HCT116 (cell line): Measurements from ENCODE around the gene CBX7. TPM values are rescaled to one million over a fixed set of nuclear protein-coding genes. Genes with fewer than 3 reads are reported as not detected.

Experiments
- ATAC-seq: fragments of 200-7000 bp; cut with Tn5 transposase; 2 replicates; pipeline ENCODE4 v1.9.1; 2020; ENCODE audit warnings: mild to moderate bottlenecking, moderate library complexity
- BruUV-seq: library from RNA; stranded (reverse); fragments of 400-500 nt; replicated peaks from 2 replicates; lab custom pipeline; 2021; lab: Mats Ljungman, UMichigan
- CTCF ChIA-PET: fragments of 300-600 bp; sonication (Branson Sonifier 250); formaldehyde crosslinking; loops from one replicate; lab custom pipeline; 2021; ENCODE audit warnings: antibody characterized with exemption; lab: Charles Lee
- POLR2A ChIA-PET: fragments of 300-600, 350-600 bp; sonication (Branson Sonifier 250); formaldehyde crosslinking; loops from one replicate; lab custom pipeline; 2021; ENCODE audit warnings: antibody characterized with exemption; lab: Charles Lee
- RAD21 ChIA-PET, 2 experiments: fragments of 300-600 bp; sonication (Branson Sonifier 250); formaldehyde crosslinking; loops; one replicate each; lab custom pipeline; 2023; ENCODE audit warnings: low total read pairs in 2 of 2; ENCODE audit not compliant: uncharacterized antibody in 2 of 2, unreplicated experiment in 2 of 2, low non-redundant PET in 1 of 2; lab: Charles Lee
- DNase-seq: peaks from one replicate; pipeline ENCODE4 v3.0.0-alpha.2; 2010; ENCODE audit warnings: low read depth, low spot score
- H2AFZ ChIP-seq: fragments of 200-600 bp; shearing (Covaris generic), sonication (generic); 2 replicates; pipeline ENCODE4 v1.6.1; 2017; ENCODE audit warnings: low read depth, mixed run types, mixed read lengths, antibody characterized with exemption, low read length; ENCODE audit not compliant: poor library complexity, severe bottlenecking
- H3K27ac ChIP-seq: 2 replicates; pipeline ENCODE4 v1.5.1; 2012; ENCODE audit warnings: low read depth, low read length
- H3K27me3 ChIP-seq: fragments of 200-600 bp; sonication (generic); 2 replicates; pipeline ENCODE4 v1.6.1; 2016; ENCODE audit warnings: mixed run types, low read length, mixed read lengths; ENCODE audit not compliant: insufficient read depth
- H3K36me3 ChIP-seq, 2 experiments: fragments of 200-500 bp in 1 of 2; fragments of 200-600 bp in 1 of 2; sonication (Bioruptor generic) in 1 of 2; sonication (generic) in 1 of 2; 2 replicates each; pipeline versions ENCODE4 v1.5.1 to v1.6.1; 2014 to 2016; ENCODE audit warnings: low read length in 2 of 2, inconsistent platforms in 1 of 2, mixed read lengths in 1 of 2, mixed run types in 1 of 2; ENCODE audit not compliant: insufficient read depth in 2 of 2, control insufficient read depth in 1 of 2
- H3K4me1 ChIP-seq, 2 experiments: fragments of 200-600 bp in 1 of 2; sonication (generic) in 1 of 2; 2 replicates each; pipeline versions ENCODE4 v1.5.1 to v1.6.1; 2012 to 2017; ENCODE audit warnings: low read length in 2 of 2, inconsistent platforms in 1 of 2, mild to moderate bottlenecking in 1 of 2, mixed read lengths in 1 of 2, mixed run types in 1 of 2, moderate library complexity in 1 of 2; ENCODE audit not compliant: insufficient read depth in 2 of 2, control insufficient read depth in 1 of 2
- H3K4me2 ChIP-seq: fragments of 200-600 bp; sonication (generic); 2 replicates; pipeline ENCODE4 v1.6.1; 2017; ENCODE audit warnings: mixed run types, low read length, mixed read lengths
- H3K4me3 ChIP-seq, 2 experiments: fragments of 200-600 bp in 1 of 2; sonication (generic) in 1 of 2; replicated peaks in 1 of 2; 2 replicates each; pipeline ENCODE4 v1.5.1; 2011 to 2016; ENCODE audit warnings: low read length in 2 of 2, control low read depth in 1 of 2, low read depth in 1 of 2, mild to moderate bottlenecking in 1 of 2, mixed read lengths in 1 of 2, mixed run types in 1 of 2
- H3K79me2 ChIP-seq: fragments of 200-600 bp; sonication (generic); 2 replicates; pipeline ENCODE4 v1.6.1; 2017; ENCODE audit warnings: mild to moderate bottlenecking, mixed run types, low read length, moderate library complexity, mixed read lengths; ENCODE audit not compliant: insufficient read depth
- H3K9ac ChIP-seq: fragments of 200-600 bp; sonication (generic); 2 replicates; pipeline ENCODE4 v1.6.1; 2016; ENCODE audit warnings: low read length, mixed read lengths
- H3K9me2 ChIP-seq: fragments of 200-600 bp; sonication (generic), shearing (Covaris generic); 2 replicates; pipeline ENCODE4 v1.6.1; 2017; ENCODE audit warnings: mixed run types, mild to moderate bottlenecking, moderate library complexity; ENCODE audit not compliant: insufficient read depth
- H3K9me3 ChIP-seq, 2 experiments: fragments of 200-500 bp in 1 of 2; fragments of 200-600 bp in 1 of 2; sonication (Bioruptor generic) in 1 of 2; sonication (generic) in 1 of 2; 2 replicates each; pipeline ENCODE4 v1.6.1; 2014 to 2017; ENCODE audit warnings: low read length in 2 of 2, mixed read lengths in 2 of 2, inconsistent platforms in 1 of 2, low read depth in 1 of 2, mild to moderate bottlenecking in 1 of 2, mixed run types in 1 of 2, moderate library complexity in 1 of 2; ENCODE audit not compliant: control insufficient read depth in 1 of 2, insufficient read depth in 1 of 2
- H4K20me1 ChIP-seq: fragments of 200-600 bp; sonication (generic), shearing (Covaris generic); 2 replicates; pipeline ENCODE4 v1.6.1; 2017; ENCODE audit warnings: mixed run types, mild to moderate bottlenecking, moderate library complexity; ENCODE audit not compliant: insufficient read depth
- ATF3 ChIP-seq: IDR thresholded peaks from 2 replicates; pipeline ENCODE4 v1.6.1; 2012
- CTCF ChIP-seq, 3 experiments: fragments of 200-600 bp in 1 of 3; sonication (generic) in 1 of 3; IDR thresholded peaks in 2 of 3; conservative IDR thresholded peaks in 1 of 3; 2 replicates each; pipeline ENCODE4 v1.5.1; 2012 to 2017; ENCODE audit warnings: low read depth in 2 of 3, low read length in 2 of 3, antibody characterized with exemption in 1 of 3, borderline replicate concordance in 1 of 3, control low read depth in 1 of 3, mild to moderate bottlenecking in 1 of 3, mixed read lengths in 1 of 3, mixed run types in 1 of 3, moderate library complexity in 1 of 3; ENCODE audit not compliant: insufficient read depth in 1 of 3
- EZH2 ChIP-seq: fragments of 200-600 bp; sonication (generic); IDR thresholded peaks from 2 replicates; pipeline ENCODE4 v1.6.1; 2017; ENCODE audit warnings: antibody characterized with exemption, mixed run types
- FOSL1 ChIP-seq: IDR thresholded peaks from 2 replicates; pipeline ENCODE4 v1.6.1; 2012; ENCODE audit warnings: low read depth
- MAX ChIP-seq: IDR thresholded peaks from 2 replicates; pipeline ENCODE4 v1.6.1; 2012
- POLR2A ChIP-seq: IDR thresholded peaks from 2 replicates; pipeline ENCODE4 v1.7.0; 2011; ENCODE audit warnings: borderline replicate concordance; ENCODE audit not compliant: insufficient read depth, insufficient read length; ENCODE audit errors: extremely low read depth
- POLR2AphosphoS5 ChIP-seq: IDR thresholded peaks from 2 replicates; pipeline ENCODE4 v1.6.1; 2011; ENCODE audit warnings: mild to moderate bottlenecking, low read depth, low read length, moderate library complexity
- RAD21 ChIP-seq: IDR thresholded peaks from 2 replicates; pipeline ENCODE4 v1.6.1; 2012; ENCODE audit warnings: low read depth, mild to moderate bottlenecking
- REST ChIP-seq: IDR thresholded peaks from 2 replicates; pipeline ENCODE4 v1.6.1; 2012; ENCODE audit warnings: low read depth
- SIN3A ChIP-seq: IDR thresholded peaks from 2 replicates; pipeline ENCODE4 v1.6.1; 2012; ENCODE audit warnings: low read depth
- SRF ChIP-seq: IDR thresholded peaks from 2 replicates; pipeline ENCODE4 v1.6.1; 2012; ENCODE audit warnings: low read depth
- ZBTB33 ChIP-seq: IDR thresholded peaks from 2 replicates; pipeline ENCODE4 v1.6.1; 2011; ENCODE audit warnings: mild to moderate bottlenecking, low read length, moderate library complexity; ENCODE audit not compliant: insufficient replicate concordance; ENCODE audit errors: extremely low read depth
- intact Hi-C: fragments of 100-400 bp; cut with micrococcal nuclease; formaldehyde crosslinking; loops from 2 replicates; pipeline ENCODE4 v1.10.0; 2022
- total RNA-seq: library from RNA; stranded (reverse); gene quantifications from one replicate; pipeline ENCODE4 v1.2.1, GENCODE V29; 2021; ENCODE audit not compliant: unreplicated experiment

Gene CBX7
- total RNA-seq, 1 experiment from 2014 or later = 20.1 TPM

- intact Hi-C loops = no loop called here
- Histone ChIP-seq H3K9me2 (no peaks in the 10 kb centered on the region), H3K27me3 (no peaks in the 10 kb centered on the region), H3K36me3 (no peaks in the 10 kb centered on the region), H3K9me3 (no peaks in the 10 kb centered on the region), H3K9ac (no peak overlapping the region), H2AFZ (no peak overlapping the region), H3K27ac (no peak overlapping the region), H3K4me2 (no peak overlapping the region), H4K20me1 (no peaks in the 10 kb centered on the region), H3K79me2 (no peaks in the 10 kb centered on the region), H3K4me1 (no peaks in the 10 kb centered on the region), H3K4me3 (no peak overlapping the region)
- POLR2A ChIA-PET = no interaction called here
- CTCF ChIA-PET = interaction anchor here (1.3 kb wide), 1 partner anchor 13 kb away, joined by 4 read pairs; no protein-coding TSS in a partner anchor
- DNase-seq (no peak), ATAC-seq (no peak)
- TF ChIP-seq RAD21 = no peak
- no peak for TF ChIP-seq SIN3A
- TF ChIP-seq FOSL1 = no peak
- TF ChIP-seq ZBTB33 = no peak
- no peak for TF ChIP-seq CTCF (IDR thresholded peaks at IDR 0.05 in 2 of 3, conservative IDR thresholded peaks at IDR 0.05 in 1 of 3; ENCODE audit: borderline replicate concordance in 1 of 3, insufficient read depth in 1 of 3, low read depth in 2 of 3, low read length in 2 of 3)
- TF ChIP-seq POLR2A = no peak
- no peak for TF ChIP-seq POLR2AphosphoS5
- TF ChIP-seq SRF = no peak
- no peak for TF ChIP-seq REST
- TF ChIP-seq EZH2 = no peak
- no peak for TF ChIP-seq ATF3
- no peak for TF ChIP-seq MAX
- BruUV-seq = no TSS peak
- RAD21 ChIA-PET = no interaction called here
Observed at GRCh38 chr22:39108487-39108886, 44.0 kb downstream of the CBX7 start.
